Esophagus squamous epithelium (tissue), 5 donors: ENCODE measurements around the gene KCNH1. TPM values are rescaled to one million over a fixed set of nuclear protein-coding genes. Genes with fewer than 3 reads are reported as not detected.
A peak's percentile ranks its signal among the peaks of the same experiment; 100 is the strongest.
"Not testable (repeated sequence)": the region's sequence is repeated elsewhere in the genome, so short reads cannot be mapped to it uniquely, and the experiment has no call there.

Source experiments
- DNase-seq: peaks from one replicate; lab custom pipeline; 2025; lab: John Stamatoyannopoulos, UW
- H3K27ac ChIP-seq, 4 donors: fragments of 200-600 bp; sonication (generic); one replicate each; pipeline ENCODE4 v1.5.1; 2016 to 2019; ENCODE audit warnings: mild to moderate bottlenecking in 1 of 4
- H3K27me3 ChIP-seq, 4 donors: fragments of 200-600 bp; sonication (generic); 1 replicate in 3 of 4; 2 replicates in 1 of 4; pipeline versions ENCODE4 v1.5.1 to v1.6.0; 2017 to 2021; ENCODE audit warnings: antibody characterized with exemption in 1 of 4
- H3K36me3 ChIP-seq, 3 donors: fragments of 200-600 bp; sonication (generic); one replicate each; pipeline ENCODE4 v1.5.1; 2016 to 2019
- H3K4me1 ChIP-seq, 3 donors: fragments of 200-600 bp; sonication (generic); one replicate each; pipeline ENCODE4 v1.5.1; 2017 to 2019
- H3K4me3 ChIP-seq, 4 donors: fragments of 200-600 bp; sonication (generic); 1 replicate in 3 of 4; 2 replicates in 1 of 4; pipeline ENCODE4 v1.5.1; 2016 to 2019; ENCODE audit warnings: mild to moderate bottlenecking in 2 of 4, moderate library complexity in 1 of 4
- H3K9me3 ChIP-seq, 3 donors: fragments of 200-600 bp; sonication (generic); one replicate each; pipeline ENCODE4 v1.5.1; 2016 to 2019
- POLR2A ChIP-seq, 4 donors: fragments of 450-650 bp; IDR thresholded peaks; one replicate each; pipeline ENCODE4 v1.6.1; 2017; ENCODE audit warnings: antibody characterized with exemption in 4 of 4, mild to moderate bottlenecking in 4 of 4, moderate library complexity in 3 of 4
- WGBS, 2 donors: methylation state at CpG; one replicate each; pipeline ENCODE4 v1.1.5; 2018; 5-methylcytosine and 5-hydroxymethylcytosine counted together
- intact Hi-C: fragments of 100-400 bp; cut with DNase I; formaldehyde crosslinking; loops from one replicate; pipeline ENCODE4 v1.15.0; 2022
- total RNA-seq, 4 donors: library from RNA; depleted of rRNA; stranded (reverse); fragments of >200 nt; gene quantifications; one replicate each; pipeline ENCODE4 v1.1.0, GENCODE V29; 2016
- TF ChIP-seq, protein P1 (sequence below), 6 experiments: fragments of 450-650 bp in 4 of 6; fragments of 200-600 bp in 2 of 6; sonication (generic) in 2 of 6; IDR thresholded peaks; one replicate each; pipeline ENCODE4 v1.5.1; 2016 to 2019; ENCODE audit warnings: antibody characterized with exemption in 6 of 6, mild to moderate bottlenecking in 4 of 6, moderate library complexity in 4 of 6
- donor health status: DM: yes; HTN: yes; CAD: no.

The KCNH1 gene
- total RNA-seq, 4 donors from 2014 or later = 0.57 to 1.0 (median 0.83) TPM; not detected in 1

DNA sequence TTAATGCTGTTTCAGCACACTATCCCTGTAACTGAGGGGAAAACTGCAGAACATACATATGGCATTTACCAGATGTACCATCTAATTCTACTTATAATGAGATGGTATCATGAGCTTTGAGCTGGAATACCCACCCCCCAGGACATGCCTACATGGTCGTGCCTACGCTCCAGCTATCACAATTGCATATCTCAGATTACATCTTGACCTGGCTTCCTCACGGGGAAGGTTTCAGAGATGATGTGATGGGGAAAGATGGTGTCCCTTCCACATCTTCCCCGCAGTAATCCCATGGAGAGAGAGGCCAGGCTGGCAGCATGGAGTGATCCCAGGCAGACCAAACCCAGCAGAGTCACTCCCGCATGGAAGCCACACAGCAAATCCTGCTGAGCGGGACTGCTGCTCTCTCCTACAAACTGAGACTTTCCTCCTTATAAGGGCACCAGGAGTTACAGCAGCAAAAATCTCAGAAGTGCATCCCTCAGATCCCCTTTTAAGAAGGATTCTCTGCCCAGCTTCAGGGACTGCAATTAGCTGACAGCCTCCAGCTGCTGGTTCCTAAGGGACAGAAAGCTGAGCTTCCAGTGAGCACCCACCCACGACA is 67.1 kb downstream of the KCNH1 start:
- H3K27ac ChIP-seq = no peak overlapping the region
- H3K4me1 ChIP-seq = no peaks in the 10 kb centered on the region
- DNase-seq = no peak
- 76 to 88% methylated on average over 4 to 7 of the region's 7 CpGs for WGBS, 2 donors
- no peaks in the 10 kb centered on the region for H3K9me3 ChIP-seq
- intact Hi-C loops = no loop called here
- no peak overlapping the region for H3K4me3 ChIP-seq
- H3K36me3 ChIP-seq = no peaks in the 10 kb centered on the region
- H3K27me3 ChIP-seq = no peaks in the 10 kb centered on the region
- TF ChIP-seq, protein P1, sequence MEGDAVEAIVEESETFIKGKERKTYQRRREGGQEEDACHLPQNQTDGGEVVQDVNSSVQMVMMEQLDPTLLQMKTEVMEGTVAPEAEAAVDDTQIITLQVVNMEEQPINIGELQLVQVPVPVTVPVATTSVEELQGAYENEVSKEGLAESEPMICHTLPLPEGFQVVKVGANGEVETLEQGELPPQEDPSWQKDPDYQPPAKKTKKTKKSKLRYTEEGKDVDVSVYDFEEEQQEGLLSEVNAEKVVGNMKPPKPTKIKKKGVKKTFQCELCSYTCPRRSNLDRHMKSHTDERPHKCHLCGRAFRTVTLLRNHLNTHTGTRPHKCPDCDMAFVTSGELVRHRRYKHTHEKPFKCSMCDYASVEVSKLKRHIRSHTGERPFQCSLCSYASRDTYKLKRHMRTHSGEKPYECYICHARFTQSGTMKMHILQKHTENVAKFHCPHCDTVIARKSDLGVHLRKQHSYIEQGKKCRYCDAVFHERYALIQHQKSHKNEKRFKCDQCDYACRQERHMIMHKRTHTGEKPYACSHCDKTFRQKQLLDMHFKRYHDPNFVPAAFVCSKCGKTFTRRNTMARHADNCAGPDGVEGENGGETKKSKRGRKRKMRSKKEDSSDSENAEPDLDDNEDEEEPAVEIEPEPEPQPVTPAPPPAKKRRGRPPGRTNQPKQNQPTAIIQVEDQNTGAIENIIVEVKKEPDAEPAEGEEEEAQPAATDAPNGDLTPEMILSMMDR (IDR thresholded peaks at IDR 0.05) = no peak
- no peak for TF ChIP-seq POLR2A (IDR thresholded peaks at IDR 0.05)

DNA sequence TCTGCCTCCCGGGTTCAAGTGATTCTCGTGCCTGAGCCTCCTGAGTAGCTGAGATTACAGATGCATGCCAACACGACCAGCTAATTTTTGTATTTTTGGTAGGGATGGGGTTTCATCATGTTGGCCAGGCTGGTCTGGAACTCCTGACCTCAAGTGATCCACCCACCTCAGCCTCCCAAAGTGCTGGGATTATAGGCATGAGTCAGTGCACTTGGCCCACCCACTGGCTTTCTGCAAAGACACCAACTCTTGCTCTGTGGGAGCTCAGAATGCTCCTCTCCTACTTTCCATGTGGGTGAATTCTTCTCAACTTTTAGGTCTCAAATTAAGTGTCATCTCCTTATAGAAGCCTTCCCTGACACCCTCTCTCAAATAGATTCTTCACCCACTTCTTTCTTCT is 92.1 kb downstream of the KCNH1 start:
- H3K27ac ChIP-seq, H3K27me3 ChIP-seq, H3K9me3 ChIP-seq, H3K4me1 ChIP-seq, H3K36me3 ChIP-seq, H3K4me3 ChIP-seq, DNase-seq, intact Hi-C loops: not testable (repeated sequence)
- 33 to 78% methylated on average over 1 to 2 of the region's 3 CpGs for WGBS, 2 donors

DNA sequence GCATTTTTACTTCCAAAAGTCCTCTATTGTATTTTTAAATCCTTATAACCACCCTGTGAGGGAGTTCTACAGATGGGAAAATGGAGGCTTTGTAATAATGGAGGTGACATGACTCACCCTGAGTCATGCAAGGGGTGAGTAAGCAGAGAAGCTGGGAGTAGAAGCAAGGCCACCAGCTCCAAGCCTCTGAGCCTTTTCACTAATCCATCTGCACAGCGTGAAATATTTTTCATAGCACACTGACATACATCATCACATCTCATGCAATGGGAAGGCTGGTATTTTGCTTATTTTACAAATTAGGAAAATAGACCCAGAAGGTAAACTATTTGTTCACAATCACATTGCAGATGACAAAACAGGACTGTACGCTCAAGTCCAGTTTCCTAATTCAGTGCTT is 96.9 kb downstream of the KCNH1 start:
- DNase-seq = no peak
- WGBS, 2 donors = 48 to 56% methylated on average over 2 of the region's 2 CpGs

DNA sequence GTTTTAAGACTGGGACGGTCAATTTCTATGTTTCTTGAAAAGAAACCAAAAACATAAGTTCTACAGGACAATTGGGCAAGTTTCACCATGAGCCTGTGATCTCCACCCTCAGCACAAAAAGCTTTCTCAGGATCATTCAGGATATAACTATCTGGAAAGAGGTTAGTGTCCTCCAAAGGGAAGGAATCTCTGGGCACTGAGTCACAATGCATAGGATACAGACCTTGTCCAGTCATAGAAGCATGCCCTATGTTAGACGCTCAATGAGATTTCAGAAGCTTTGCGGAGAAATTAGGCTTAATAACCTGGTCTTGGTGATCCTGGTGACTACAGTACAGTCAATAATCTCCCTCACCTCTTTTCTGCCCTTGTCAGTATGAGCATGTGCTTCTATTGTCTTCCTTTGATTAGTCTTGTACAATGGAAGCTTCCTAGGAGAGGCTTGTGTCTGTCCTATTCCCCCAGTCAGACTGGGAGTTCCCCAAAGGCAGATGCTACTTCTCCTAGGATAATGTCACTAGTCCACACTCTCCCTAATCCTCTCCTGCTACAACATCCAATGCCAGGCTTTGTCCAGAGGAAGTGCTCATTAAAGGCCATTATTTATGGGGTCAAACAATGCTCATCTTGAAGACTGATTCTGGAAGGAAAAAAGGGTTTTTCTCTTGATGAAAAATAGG is 97.4 kb downstream of the KCNH1 start:
- TF ChIP-seq POLR2A (IDR thresholded peaks at IDR 0.05) = no peak
- TF ChIP-seq, protein P1 (IDR thresholded peaks at IDR 0.05) = no peak
- Histone ChIP-seq H3K36me3 (no peaks in the 10 kb centered on the region), H3K4me1 (peaks cover 0 to 5% (median 0%) of the 10 kb centered on the region in 3 donors), H3K27me3 (no peaks in the 10 kb centered on the region), H3K27ac (peak overlapping the region in 1 of 4 donors; percentile 19), H3K9me3 (no peaks in the 10 kb centered on the region), H3K4me3 (no peak overlapping the region)
- no peak for DNase-seq
- intact Hi-C loops = no loop called here
- WGBS, 2 donors = 79 to 85% methylated on average over 3 of the region's 3 CpGs

More for the DNA sequence above, 96.9 kb downstream of the KCNH1 start:
- H3K4me1 ChIP-seq = peaks cover 0 to 5% (median 0%) of the 10 kb centered on the region in 3 donors
- TF ChIP-seq, protein P1 (IDR thresholded peaks at IDR 0.05) = no peak
- no peak for TF ChIP-seq POLR2A (IDR thresholded peaks at IDR 0.05)
- H3K27ac ChIP-seq = no peak overlapping the region
- intact Hi-C loops = no loop called here
- H3K9me3 ChIP-seq = no peaks in the 10 kb centered on the region
- H3K4me3 ChIP-seq = no peak overlapping the region
- no peaks in the 10 kb centered on the region for H3K27me3 ChIP-seq
- H3K36me3 ChIP-seq = no peaks in the 10 kb centered on the region

DNA sequence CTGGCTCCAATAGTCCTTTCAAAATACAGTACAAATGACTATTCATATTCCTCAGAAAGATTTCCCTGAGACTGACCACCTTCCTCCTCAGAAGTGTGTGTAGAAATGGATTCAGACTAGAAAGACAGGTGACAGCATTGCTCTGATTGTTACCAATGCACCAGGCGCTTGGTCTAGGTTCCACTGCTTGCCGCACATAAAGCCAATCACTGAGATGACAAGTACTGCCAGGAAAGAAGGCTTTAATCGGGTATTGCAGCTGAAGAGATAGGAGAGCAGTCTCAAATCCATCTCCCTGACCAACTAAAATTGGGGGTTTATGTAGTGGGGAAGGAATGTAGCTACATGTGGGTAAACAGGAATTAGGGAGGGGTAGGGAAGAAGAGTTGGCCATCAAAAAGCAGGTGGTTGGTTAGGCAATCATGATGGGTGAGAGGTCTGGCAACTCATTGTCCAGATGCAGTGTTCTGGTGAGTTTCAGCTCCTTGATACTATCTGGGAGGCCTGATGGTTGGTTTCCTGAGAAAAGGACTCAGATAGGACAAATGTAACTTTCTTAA is 98.0 kb downstream of the KCNH1 start:
- no peak for DNase-seq

More for the DNA sequence above, 98.0 kb downstream of the KCNH1 start:
- TF ChIP-seq, protein P1 (IDR thresholded peaks at IDR 0.05) = no peak
- TF ChIP-seq POLR2A (IDR thresholded peaks at IDR 0.05) = no peak
- Histone ChIP-seq H3K36me3 (no peaks in the 10 kb centered on the region), H3K27ac (no peak overlapping the region), H3K9me3 (no peaks in the 10 kb centered on the region), H3K4me1 (peaks cover 0 to 5% (median 0%) of the 10 kb centered on the region in 3 donors), H3K4me3 (no peak overlapping the region), H3K27me3 (no peaks in the 10 kb centered on the region)
- 75 to 77% methylated on average over 3 of the region's 3 CpGs for WGBS, 2 donors
- intact Hi-C loops = no loop called here
